Stomach (tissue), 4 donors: Measurements from ENCODE around the gene HBE1.

Experiments used
- EP300 ChIP-seq: sonication (generic); formaldehyde crosslinking; IDR thresholded peaks from one replicate; pipeline ENCODE4 v1.6.1; 2017; ENCODE audit warnings: antibody characterized with exemption
- TF ChIP-seq, protein P1 (sequence below), 7 experiments: fragments of 450-650 bp in 4 of 7; fragments of 200-600 bp in 3 of 7; sonication (generic) in 3 of 7; IDR thresholded peaks; one replicate each; pipeline ENCODE4 v1.5.1; 2016 to 2019; ENCODE audit warnings: antibody characterized with exemption in 7 of 7, control low read depth in 2 of 7, mild to moderate bottlenecking in 1 of 7

DNA sequence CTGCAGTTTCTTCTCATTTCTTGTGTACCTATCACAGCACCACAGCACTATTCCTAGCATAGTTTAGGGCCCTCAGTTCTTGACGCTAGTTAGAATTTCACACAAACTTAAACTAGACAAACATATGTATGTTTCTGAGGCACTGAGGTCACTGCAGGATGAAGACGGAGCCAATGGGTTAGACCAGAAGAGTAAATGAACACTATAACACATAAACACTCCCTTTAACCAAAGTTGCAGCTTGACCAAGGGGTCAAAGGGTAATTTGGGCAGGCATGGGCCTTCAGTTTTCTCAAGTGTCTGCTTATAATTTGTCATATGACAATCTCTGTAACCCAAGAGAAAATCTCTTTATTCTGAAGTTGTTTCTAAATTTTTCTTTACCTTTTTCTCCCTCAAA is 12.9 kb upstream of the HBE1 start:
- TF ChIP-seq, protein P1, sequence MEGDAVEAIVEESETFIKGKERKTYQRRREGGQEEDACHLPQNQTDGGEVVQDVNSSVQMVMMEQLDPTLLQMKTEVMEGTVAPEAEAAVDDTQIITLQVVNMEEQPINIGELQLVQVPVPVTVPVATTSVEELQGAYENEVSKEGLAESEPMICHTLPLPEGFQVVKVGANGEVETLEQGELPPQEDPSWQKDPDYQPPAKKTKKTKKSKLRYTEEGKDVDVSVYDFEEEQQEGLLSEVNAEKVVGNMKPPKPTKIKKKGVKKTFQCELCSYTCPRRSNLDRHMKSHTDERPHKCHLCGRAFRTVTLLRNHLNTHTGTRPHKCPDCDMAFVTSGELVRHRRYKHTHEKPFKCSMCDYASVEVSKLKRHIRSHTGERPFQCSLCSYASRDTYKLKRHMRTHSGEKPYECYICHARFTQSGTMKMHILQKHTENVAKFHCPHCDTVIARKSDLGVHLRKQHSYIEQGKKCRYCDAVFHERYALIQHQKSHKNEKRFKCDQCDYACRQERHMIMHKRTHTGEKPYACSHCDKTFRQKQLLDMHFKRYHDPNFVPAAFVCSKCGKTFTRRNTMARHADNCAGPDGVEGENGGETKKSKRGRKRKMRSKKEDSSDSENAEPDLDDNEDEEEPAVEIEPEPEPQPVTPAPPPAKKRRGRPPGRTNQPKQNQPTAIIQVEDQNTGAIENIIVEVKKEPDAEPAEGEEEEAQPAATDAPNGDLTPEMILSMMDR (IDR thresholded peaks at IDR 0.05): no peak
- no peak for TF ChIP-seq EP300
